ENCODE data around the gene TBC1D13. TPM values are rescaled to one million over a fixed set of nuclear protein-coding genes. Genes with fewer than 3 reads are reported as not detected.

The TBC1D13 gene, protein sequence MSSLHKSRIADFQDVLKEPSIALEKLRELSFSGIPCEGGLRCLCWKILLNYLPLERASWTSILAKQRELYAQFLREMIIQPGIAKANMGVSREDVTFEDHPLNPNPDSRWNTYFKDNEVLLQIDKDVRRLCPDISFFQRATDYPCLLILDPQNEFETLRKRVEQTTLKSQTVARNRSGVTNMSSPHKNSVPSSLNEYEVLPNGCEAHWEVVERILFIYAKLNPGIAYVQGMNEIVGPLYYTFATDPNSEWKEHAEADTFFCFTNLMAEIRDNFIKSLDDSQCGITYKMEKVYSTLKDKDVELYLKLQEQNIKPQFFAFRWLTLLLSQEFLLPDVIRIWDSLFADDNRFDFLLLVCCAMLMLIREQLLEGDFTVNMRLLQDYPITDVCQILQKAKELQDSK
- total RNA-seq (2022) (10.9 and 13.8 TPM in 2 replicates), Bru-seq, nascent RNA (percentile 50 among the genes with signal in this experiment), BruChase-seq, experiment 1, labeled RNA remaining after a 6-hour chase (percentile 68 among the genes with signal in this experiment), BruChase-seq, experiment 2, labeled RNA remaining after a 2-hour chase (percentile 61 among the genes with signal in this experiment)
- long read RNA-seq, transcript TBC1D13-202 (12 exons, 3,906 nt), result major isoform, 29 of 43 reads
- long read RNA-seq, partial matches to known transcripts, result 9 of 43 reads
- long read RNA-seq, other reads (novel, unspliced or antisense), result 5 of 43 reads

DNA sequence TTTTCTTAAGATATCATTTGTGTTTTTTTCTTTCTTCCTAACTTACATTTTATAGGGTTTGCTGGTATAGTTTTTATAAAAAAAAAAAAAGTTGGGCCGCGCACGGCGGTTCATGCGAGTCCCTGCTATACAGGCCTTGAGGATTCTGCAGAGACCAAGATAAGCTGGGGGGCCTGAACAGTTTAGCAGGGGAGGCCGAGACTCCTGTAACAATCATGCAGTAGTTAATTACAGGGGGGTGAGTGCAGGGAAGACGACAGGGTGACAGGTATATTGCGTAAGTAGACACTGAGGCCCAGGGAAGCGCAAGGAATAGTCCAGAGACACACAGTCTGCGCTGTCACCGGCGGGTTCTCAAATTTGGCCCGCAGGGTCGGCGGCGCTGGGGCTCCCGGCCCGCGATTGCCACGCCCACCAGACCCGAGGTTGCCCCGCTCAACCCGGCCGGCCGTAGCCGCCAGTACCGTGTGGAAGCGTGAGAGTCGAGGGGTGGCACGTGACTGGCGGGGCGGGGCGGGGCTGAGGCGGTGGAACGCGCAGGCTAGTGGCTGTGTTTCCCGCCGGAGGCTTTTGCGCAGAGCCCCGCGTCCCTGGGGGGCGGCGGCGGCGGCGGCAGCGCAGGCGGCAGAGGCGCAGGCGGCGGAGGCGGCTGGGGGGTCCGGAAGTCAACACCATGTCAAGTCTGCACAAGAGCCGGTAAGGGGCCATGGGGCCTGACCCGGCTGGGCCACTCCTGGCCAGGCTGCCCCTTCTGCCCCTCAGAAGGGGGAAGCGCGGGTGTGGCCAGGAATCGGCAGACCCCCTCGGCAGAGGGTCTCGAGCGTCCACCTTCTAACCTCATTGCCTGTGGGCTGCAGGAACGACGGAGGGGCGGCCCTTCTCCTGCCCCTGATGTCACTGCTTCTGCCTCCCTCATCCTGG, at the start of gene TBC1D13:
TBC1D13 (plus strand) TSS at position 573 of the 921 bp plus-strand sequence; CDS start at position 674, 101 bp downstream.
- no TSS peak for BruUV-seq (replicated peaks)
- intact Hi-C loops (cut with micrococcal nuclease), result loop anchor here (1.0 kb wide), 1 partner anchor 15 kb away; no protein-coding TSS in a partner anchor
- no peaks in the 10 kb centered on the region for H3K27me3 Mint-ChIP-seq (ENCODE audit: insufficient read depth, unreplicated experiment)
- TF ChIP-seq, protein P1, sequence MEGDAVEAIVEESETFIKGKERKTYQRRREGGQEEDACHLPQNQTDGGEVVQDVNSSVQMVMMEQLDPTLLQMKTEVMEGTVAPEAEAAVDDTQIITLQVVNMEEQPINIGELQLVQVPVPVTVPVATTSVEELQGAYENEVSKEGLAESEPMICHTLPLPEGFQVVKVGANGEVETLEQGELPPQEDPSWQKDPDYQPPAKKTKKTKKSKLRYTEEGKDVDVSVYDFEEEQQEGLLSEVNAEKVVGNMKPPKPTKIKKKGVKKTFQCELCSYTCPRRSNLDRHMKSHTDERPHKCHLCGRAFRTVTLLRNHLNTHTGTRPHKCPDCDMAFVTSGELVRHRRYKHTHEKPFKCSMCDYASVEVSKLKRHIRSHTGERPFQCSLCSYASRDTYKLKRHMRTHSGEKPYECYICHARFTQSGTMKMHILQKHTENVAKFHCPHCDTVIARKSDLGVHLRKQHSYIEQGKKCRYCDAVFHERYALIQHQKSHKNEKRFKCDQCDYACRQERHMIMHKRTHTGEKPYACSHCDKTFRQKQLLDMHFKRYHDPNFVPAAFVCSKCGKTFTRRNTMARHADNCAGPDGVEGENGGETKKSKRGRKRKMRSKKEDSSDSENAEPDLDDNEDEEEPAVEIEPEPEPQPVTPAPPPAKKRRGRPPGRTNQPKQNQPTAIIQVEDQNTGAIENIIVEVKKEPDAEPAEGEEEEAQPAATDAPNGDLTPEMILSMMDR (IDR thresholded peaks at IDR 0.05; ENCODE audit: unreplicated experiment), result no peak
- DNase-seq (ENCODE audit: unreplicated experiment), result peak; percentile 80
- H3K27ac Mint-ChIP-seq (ENCODE audit: low read depth, unreplicated experiment), result peak within 1 kb of the TSS; percentile 85
- peaks cover under 1% of the 10 kb centered on the region for H3K9me3 Mint-ChIP-seq (ENCODE audit: unreplicated experiment)
- ChIA-PET CTCF (interaction anchor here (0.6 to 2.4 kb wide), 3 partner anchors 31 to 762 kb away, joined by 4 to 18 read pairs (median 5); partner anchors contain the start of gene ENDOG), POLR2A (interaction anchor here (0.6 to 1.7 kb wide), 9 partner anchors 14 to 481 kb away, joined by 3 to 7 read pairs (median 3); partner anchors contain the start of genes SPOUT1 and ZER1)
- H3K4me1 Mint-ChIP-seq (ENCODE audit: insufficient read depth, unreplicated experiment), result no peaks in the 10 kb centered on the region
- peak within 1 kb of the TSS; percentile 90 for H3K4me3 Mint-ChIP-seq (ENCODE audit: unreplicated experiment)
- H3K36me3 Mint-ChIP-seq (ENCODE audit: insufficient read depth, unreplicated experiment), result peaks cover 14% of the 10 kb centered on the region

DNA sequence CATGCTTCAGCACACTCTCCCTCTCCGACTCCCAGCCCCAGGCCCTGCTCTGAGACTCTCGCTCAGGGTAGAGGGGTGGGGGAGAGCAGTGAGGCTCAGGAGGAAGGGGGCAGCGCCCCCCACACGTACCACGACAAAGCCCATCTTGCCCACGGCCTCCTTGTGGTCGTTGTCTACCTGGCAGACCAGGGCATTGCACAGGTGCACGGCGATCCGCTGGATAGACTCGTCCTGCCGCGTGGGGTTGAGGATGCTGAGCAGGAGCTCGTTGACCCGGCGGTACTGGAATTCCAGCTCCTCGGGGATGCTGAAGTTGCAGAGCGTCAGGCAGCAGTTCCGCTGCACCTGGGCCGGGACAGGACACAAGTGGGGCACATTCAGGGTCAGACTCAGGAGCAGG, 44.7 kb upstream of the TBC1D13 start:
- Mint-ChIP-seq H3K27ac (ENCODE audit: low read depth, unreplicated experiment) (no peak overlapping the region), H3K4me3 (ENCODE audit: unreplicated experiment) (no peak overlapping the region), H3K36me3 (ENCODE audit: insufficient read depth, unreplicated experiment) (peaks cover 17% of the 10 kb centered on the region), H3K27me3 (ENCODE audit: insufficient read depth, unreplicated experiment) (no peaks in the 10 kb centered on the region), H3K9me3 (ENCODE audit: unreplicated experiment) (no peaks in the 10 kb centered on the region), H3K4me1 (ENCODE audit: insufficient read depth, unreplicated experiment) (no peaks in the 10 kb centered on the region)
- intact Hi-C loops (cut with micrococcal nuclease), result no loop called here
- POLR2A ChIA-PET, result interaction anchor here (1.0 to 1.2 kb wide), 2 partner anchors 10 to 29 kb away, joined by 3 to 5 read pairs; no protein-coding TSS in a partner anchor
- TF ChIP-seq, protein P1 (IDR thresholded peaks at IDR 0.05; ENCODE audit: unreplicated experiment), result no peak
- no peak for DNase-seq (ENCODE audit: unreplicated experiment)
- CTCF ChIA-PET, result interaction anchor here (0.7 to 1.6 kb wide), 3 partner anchors 9 to 27 kb away, joined by 3 to 6 read pairs (median 3); no protein-coding TSS in a partner anchor
- BruUV-seq (replicated peaks), result no TSS peak

DNA sequence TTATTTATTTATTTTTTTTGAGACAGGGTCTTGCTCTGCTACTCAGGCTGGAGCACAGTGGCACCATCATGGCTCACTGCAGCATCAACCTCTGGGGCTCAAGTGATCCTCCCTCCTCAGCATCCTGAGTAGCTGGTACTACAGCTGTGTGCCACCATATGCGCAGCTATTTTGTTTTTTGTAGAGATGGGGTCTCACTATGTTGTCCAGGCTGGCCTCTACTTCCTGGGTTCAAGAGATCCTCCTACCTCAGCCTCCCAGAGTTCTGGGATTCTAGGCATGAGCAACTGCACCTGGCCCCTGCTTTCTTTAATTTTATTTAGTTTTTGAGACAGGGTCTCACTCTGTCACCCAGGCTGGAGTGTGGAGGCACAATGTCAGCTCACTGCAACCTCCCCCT, 43.6 kb upstream of the TBC1D13 start:
- CTCF ChIA-PET, result interaction anchor here (0.5 to 1.0 kb wide), 2 partner anchors 107 to 185 kb away, joined by 3 to 4 read pairs; no protein-coding TSS in a partner anchor
- Mint-ChIP-seq H3K36me3 (ENCODE audit: insufficient read depth, unreplicated experiment) (peaks cover 20% of the 10 kb centered on the region), H3K4me1 (ENCODE audit: insufficient read depth, unreplicated experiment) (no peaks in the 10 kb centered on the region), H3K27me3 (ENCODE audit: insufficient read depth, unreplicated experiment) (no peaks in the 10 kb centered on the region), H3K27ac (ENCODE audit: low read depth, unreplicated experiment) (no peak overlapping the region), H3K9me3 (ENCODE audit: unreplicated experiment) (no peaks in the 10 kb centered on the region), H3K4me3 (ENCODE audit: unreplicated experiment) (no peak overlapping the region)
- intact Hi-C loops (cut with micrococcal nuclease), result no loop called here
- DNase-seq (ENCODE audit: unreplicated experiment), result no peak
- BruUV-seq (replicated peaks), result no TSS peak
- TF ChIP-seq, protein P1 (IDR thresholded peaks at IDR 0.05; ENCODE audit: unreplicated experiment), result no peak
- POLR2A ChIA-PET, result no interaction called here

All from MCF 10A (cell line).